Activated CD8-positive, alpha-beta T cell treated with anti-CD3 and anti-CD28 coated beads for 36 hours (primary cell): Measurements from ENCODE around the gene UROC1. TPM values are rescaled to one million over a fixed set of nuclear protein-coding genes. Genes with fewer than 3 reads are reported as not detected.

Experiments
- ATAC-seq: fragments of 200-7000 bp; cut with Tn5 transposase; one replicate; pipeline ENCODE4 v1.10.0; 2021; ENCODE audit warnings: mild to moderate bottlenecking, moderate library complexity
- CTCF ChIA-PET: fragments of 350-600 bp; sonication (Branson Sonifier 250); formaldehyde crosslinking; loops from one replicate; lab custom pipeline; 2021; ENCODE audit warnings: antibody characterized with exemption; lab: Charles Lee
- POLR2A ChIA-PET: fragments of 350-600 bp; sonication (Branson Sonifier 250); formaldehyde crosslinking; loops from one replicate; lab custom pipeline; 2021; ENCODE audit warnings: antibody characterized with exemption; lab: Charles Lee
- DNase-seq: peaks from one replicate; pipeline ENCODE4 v3.0.0-alpha.2; 2020
- H3K27ac Mint-ChIP-seq: one replicate; pipeline ENCODE4 v1.8.0; 2021; ENCODE audit warnings: mild to moderate bottlenecking, mixed read lengths
- H3K27me3 Mint-ChIP-seq: one replicate; pipeline ENCODE4 v1.8.0; 2021; ENCODE audit warnings: mixed read lengths
- H3K36me3 Mint-ChIP-seq: one replicate; pipeline ENCODE4 v1.8.0; 2021; ENCODE audit warnings: low read depth, mixed read lengths
- H3K4me1 Mint-ChIP-seq: one replicate; pipeline ENCODE4 v1.8.0; 2021; ENCODE audit warnings: low read depth, mixed read lengths
- H3K4me3 Mint-ChIP-seq: one replicate; pipeline ENCODE4 v1.8.0; 2021; ENCODE audit warnings: mild to moderate bottlenecking, moderate library complexity, mixed read lengths
- H3K9me3 Mint-ChIP-seq: one replicate; pipeline ENCODE4 v1.8.0; 2021; ENCODE audit warnings: mixed read lengths
- CTCF ChIP-seq: fragments of 200-600 bp; IDR thresholded peaks from one replicate; pipeline ENCODE4 v1.8.0; 2022; ENCODE audit warnings: antibody characterized with exemption, mild to moderate bottlenecking
- intact Hi-C: fragments of 100-400 bp; cut with micrococcal nuclease; formaldehyde crosslinking; loops from one replicate; pipeline ENCODE4 v1.10.0; 2022
- total RNA-seq, 2 experiments: library from RNA; stranded (reverse); gene quantifications; one replicate each; pipeline ENCODE4 v1.2.3, GENCODE V29; 2021

The UROC1 gene
- total RNA-seq, 2 experiments from 2014 or later, result not detected

- CTCF ChIA-PET, result interaction anchor here (3.9 kb wide), 1 partner anchor 28 kb away, joined by 9 read pairs; the partner anchor contains the start of gene CHST13
- Mint-ChIP-seq H3K9me3 (no peaks in the 10 kb centered on the region), H3K4me1 (peaks cover 9% of the 10 kb centered on the region), H3K4me3 (no peak overlapping the region), H3K27ac (no peak overlapping the region), H3K36me3 (no peaks in the 10 kb centered on the region), H3K27me3 (no peaks in the 10 kb centered on the region)
- ATAC-seq (no peak), DNase-seq (no peak)
- intact Hi-C loops, result no loop called here
- POLR2A ChIA-PET, result no interaction called here
- TF ChIP-seq CTCF, result no peak
These were observed 23.2 kb downstream of the UROC1 start for GRCh38 chr3:126494204-126494969.

- ATAC-seq, result no peak
These were observed 23.8 kb downstream of the UROC1 start for GRCh38 chr3:126493739-126494138.

GRCh38 chr3:126493051-126493450, 24.5 kb downstream of the UROC1 start:
- TF ChIP-seq CTCF, result no peak
- Mint-ChIP-seq H3K27ac (no peak overlapping the region), H3K4me3 (no peak overlapping the region), H3K9me3 (no peaks in the 10 kb centered on the region), H3K4me1 (peaks cover 6% of the 10 kb centered on the region), H3K27me3 (no peaks in the 10 kb centered on the region), H3K36me3 (no peaks in the 10 kb centered on the region)
- intact Hi-C loops, result no loop called here
- no peak for ATAC-seq
- no peak for DNase-seq
- POLR2A ChIA-PET, result interaction anchor here (0.6 kb wide), 1 partner anchor 904 kb away, joined by 3 read pairs; no protein-coding TSS in a partner anchor
- CTCF ChIA-PET, result interaction anchor here (3.9 kb wide), 1 partner anchor 30 kb away, joined by 9 read pairs; the partner anchor contains the start of gene CHST13

More at GRCh38 chr3:126493739-126494138, 23.8 kb downstream of the UROC1 start:
- Mint-ChIP-seq H3K9me3 (no peaks in the 10 kb centered on the region), H3K36me3 (no peaks in the 10 kb centered on the region), H3K27me3 (no peaks in the 10 kb centered on the region), H3K4me1 (peaks cover 8% of the 10 kb centered on the region), H3K27ac (no peak overlapping the region), H3K4me3 (no peak overlapping the region)
- ChIA-PET POLR2A (no interaction called here), CTCF (interaction anchor here (3.9 kb wide), 1 partner anchor 29 kb away, joined by 9 read pairs; the partner anchor contains the start of gene CHST13)
- peak; percentile 10 for DNase-seq
- intact Hi-C loops, result no loop called here
- no peak for TF ChIP-seq CTCF

GRCh38 chr3:126491221-126492013, 26.2 kb downstream of the UROC1 start:
- DNase-seq (no peak), ATAC-seq (no peak)
- Mint-ChIP-seq H3K9me3 (no peaks in the 10 kb centered on the region), H3K27me3 (no peaks in the 10 kb centered on the region), H3K4me1 (peaks cover 12% of the 10 kb centered on the region), H3K36me3 (no peaks in the 10 kb centered on the region), H3K4me3 (no peak overlapping the region), H3K27ac (no peak overlapping the region)
- POLR2A ChIA-PET, result no interaction called here
- intact Hi-C loops, result no loop called here
- CTCF ChIA-PET, result no interaction called here
- no peak for TF ChIP-seq CTCF

- POLR2A ChIA-PET, result no interaction called here
- no peak for TF ChIP-seq CTCF
- CTCF ChIA-PET, result no interaction called here
- intact Hi-C loops, result no loop called here
- DNase-seq (no peak), ATAC-seq (no peak)
- no peaks in the 10 kb centered on the region for H3K36me3 Mint-ChIP-seq
- H3K27me3 Mint-ChIP-seq, result no peaks in the 10 kb centered on the region
- peaks cover 13% of the 10 kb centered on the region for H3K4me1 Mint-ChIP-seq
- H3K9me3 Mint-ChIP-seq, result no peaks in the 10 kb centered on the region
- no peak overlapping the region for H3K27ac Mint-ChIP-seq
- H3K4me3 Mint-ChIP-seq, result no peak overlapping the region
These were observed 27.0 kb downstream of the UROC1 start for GRCh38 chr3:126490619-126491018.
